PC-9 (cell line): ENCODE results near the gene CADM2. TPM values are rescaled to one million over a fixed set of nuclear protein-coding genes. Genes with fewer than 3 reads are reported as not detected.

Experiments
- BruUV-seq: library from RNA; stranded (reverse); fragments of 400-500 nt; replicated peaks from 2 replicates; lab custom pipeline; 2021; lab: Mats Ljungman, UMichigan
- CTCF ChIA-PET: fragments of 300-600 bp; sonication (Branson Sonifier 250); formaldehyde crosslinking; loops from one replicate; lab custom pipeline; 2022; ENCODE audit warnings: antibody characterized with exemption; lab: Charles Lee
- POLR2A ChIA-PET: fragments of 300-600 bp; sonication (Branson Sonifier 250); formaldehyde crosslinking; loops from one replicate; lab custom pipeline; 2022; ENCODE audit warnings: antibody characterized with exemption; ENCODE audit not compliant: unreplicated experiment; lab: Charles Lee
- DNase-seq, 2 experiments: peaks; one replicate each; pipeline versions ENCODE4 v3.0.0 to v3.0.0-alpha.2; 2015 to 2022; ENCODE audit warnings: mixed read lengths in 1 of 2
- H2AFZ ChIP-seq: fragments of 200-600 bp; sonication (generic); 2 replicates; pipeline ENCODE4 v1.8.1; 2017; ENCODE audit warnings: antibody characterized with exemption
- H3F3A ChIP-seq: fragments of 200-600 bp; sonication (generic); 2 replicates; pipeline ENCODE4 v1.8.1; 2017; ENCODE audit warnings: antibody characterized with exemption, mild to moderate bottlenecking, low read depth; ENCODE audit not compliant: insufficient read depth
- H3K27ac ChIP-seq: fragments of 200-600 bp; sonication (generic); 2 replicates; pipeline ENCODE4 v1.6.1; 2016; ENCODE audit warnings: mixed run types
- H3K27me3 ChIP-seq: fragments of 200-600 bp; sonication (generic); 2 replicates; pipeline ENCODE4 v1.6.1; 2016; ENCODE audit warnings: low read depth, mixed run types; ENCODE audit not compliant: insufficient read depth
- H3K36me3 ChIP-seq: fragments of 200-600 bp; sonication (generic); 2 replicates; pipeline ENCODE4 v1.6.1; 2016; ENCODE audit warnings: low read depth, mixed run types
- H3K4me1 ChIP-seq: fragments of 200-600 bp; sonication (generic); replicated peaks from 2 replicates; pipeline ENCODE4 v1.6.1; 2016; ENCODE audit warnings: mixed run types; ENCODE audit not compliant: insufficient read depth
- H3K4me2 ChIP-seq: fragments of 200-600 bp; sonication (generic); 2 replicates; pipeline ENCODE4 v1.6.1; 2017; ENCODE audit warnings: mixed run types
- H3K4me3 ChIP-seq: fragments of 200-600 bp; sonication (generic); 2 replicates; pipeline ENCODE4 v1.6.1; 2016; ENCODE audit warnings: mixed run types
- H3K79me2 ChIP-seq: fragments of 200-600 bp; sonication (generic); 2 replicates; pipeline ENCODE4 v1.6.1; 2017; ENCODE audit warnings: low read depth, mixed run types
- H3K9me2 ChIP-seq: fragments of 200-600 bp; sonication (generic); 2 replicates; pipeline ENCODE4 v1.8.1; 2017; ENCODE audit warnings: mild to moderate bottlenecking; ENCODE audit not compliant: insufficient read depth
- H3K9me3 ChIP-seq: fragments of 200-600 bp; sonication (generic); 2 replicates; pipeline ENCODE4 v1.8.1; 2016; ENCODE audit warnings: low read depth; ENCODE audit not compliant: insufficient read depth
- H4K20me1 ChIP-seq: fragments of 200-600 bp; sonication (generic); 2 replicates; pipeline ENCODE4 v1.8.1; 2017; ENCODE audit not compliant: insufficient read depth
- CTCF ChIP-seq: fragments of 200-600 bp; sonication (generic); conservative IDR thresholded peaks from 2 replicates; pipeline ENCODE4 v1.6.1; 2017; ENCODE audit warnings: mixed run types, antibody characterized with exemption, mild to moderate bottlenecking, moderate library complexity
- EZH2 ChIP-seq: fragments of 200-600 bp; sonication (generic); IDR thresholded peaks from 2 replicates; pipeline ENCODE4 v1.8.0; 2017; ENCODE audit warnings: antibody characterized with exemption, low read depth
- intact Hi-C: fragments of 100-400 bp; cut with micrococcal nuclease; formaldehyde crosslinking; loops from one replicate; pipeline ENCODE4 v1.10.0; 2022; ENCODE audit not compliant: unreplicated experiment
- total RNA-seq: library from RNA; stranded (reverse); gene quantifications from 2 replicates; pipeline ENCODE4 v1.2.3, GENCODE V29; 2021

Gene CADM2
- total RNA-seq, 1 experiment from 2014 or later, result 0.59 TPM

GRCh38 chr3:85821130-85821756 lies 862.5 kb downstream of the CADM2 start:
- no TSS peak for BruUV-seq
- CTCF ChIA-PET, result no interaction called here

GRCh38 chr3:85835857-85836440 lies 877.2 kb downstream of the CADM2 start:
- intact Hi-C loops, result no loop called here
- no peaks in the 10 kb centered on the region for H4K20me1 ChIP-seq
- H3K4me1 ChIP-seq, result no peaks in the 10 kb centered on the region
- H2AFZ ChIP-seq, result no peak overlapping the region
- ChIA-PET POLR2A (no interaction called here), CTCF (no interaction called here)
- no peak for TF ChIP-seq CTCF
- TF ChIP-seq EZH2, result no peak
- no peaks in the 10 kb centered on the region for H3K27me3 ChIP-seq
- no peaks in the 10 kb centered on the region for H3K36me3 ChIP-seq
- H3K4me3 ChIP-seq, result no peak overlapping the region
- H3K9me3 ChIP-seq, result no peaks in the 10 kb centered on the region
- H3K4me2 ChIP-seq, result no peak overlapping the region
- H3K79me2 ChIP-seq, result no peaks in the 10 kb centered on the region
- no TSS peak for BruUV-seq
- no peak for DNase-seq
- no peak overlapping the region for H3K27ac ChIP-seq
- no peaks in the 10 kb centered on the region for H3F3A ChIP-seq
- no peaks in the 10 kb centered on the region for H3K9me2 ChIP-seq

More at GRCh38 chr3:85821130-85821756, 862.5 kb downstream of the CADM2 start:
- POLR2A ChIA-PET, result no interaction called here
- H3K9me3 ChIP-seq, result no peaks in the 10 kb centered on the region
- no peaks in the 10 kb centered on the region for H3K4me1 ChIP-seq
- no peak overlapping the region for H3K4me2 ChIP-seq
- no peak overlapping the region for H3K27ac ChIP-seq
- no peaks in the 10 kb centered on the region for H3K9me2 ChIP-seq
- no peaks in the 10 kb centered on the region for H3K36me3 ChIP-seq
- no peak overlapping the region for H3K4me3 ChIP-seq
- intact Hi-C loops, result loop anchor here (1.0 to 2.0 kb wide), 2 partner anchors 424 to 742 kb away; no protein-coding TSS in a partner anchor
- TF ChIP-seq CTCF, result peak; percentile 73
- TF ChIP-seq EZH2, result no peak
- no peaks in the 10 kb centered on the region for H4K20me1 ChIP-seq
- peak in 1 of 2 experiments; percentile 32 for DNase-seq
- no peaks in the 10 kb centered on the region for H3F3A ChIP-seq
- H3K79me2 ChIP-seq, result no peaks in the 10 kb centered on the region
- H2AFZ ChIP-seq, result no peak overlapping the region
- no peaks in the 10 kb centered on the region for H3K27me3 ChIP-seq

- ChIA-PET POLR2A (no interaction called here), CTCF (no interaction called here)
- no TSS peak for BruUV-seq
- Histone ChIP-seq H3K4me1 (no peaks in the 10 kb centered on the region), H3K4me3 (no peak overlapping the region), H3K4me2 (no peak overlapping the region), H3K9me2 (no peaks in the 10 kb centered on the region), H4K20me1 (no peaks in the 10 kb centered on the region), H3K27me3 (no peaks in the 10 kb centered on the region), H3K79me2 (no peaks in the 10 kb centered on the region), H3K27ac (no peak overlapping the region), H3K9me3 (no peaks in the 10 kb centered on the region), H3F3A (no peaks in the 10 kb centered on the region), H3K36me3 (no peaks in the 10 kb centered on the region), H2AFZ (no peak overlapping the region)
- intact Hi-C loops, result no loop called here
- no peak for DNase-seq
- TF ChIP-seq EZH2 (no peak), CTCF (no peak)
Observed at GRCh38 chr3:85837402-85837801, 878.6 kb downstream of the CADM2 start.
